ENCODE results near the gene ISG20.
"Not testable (repeated sequence)": the region's sequence is repeated elsewhere in the genome, so short reads cannot be mapped to it uniquely, and the experiment has no call there.

Gene ISG20

GRCh38 chr15:88623061-88623460 is 15.8 kb upstream of the ISG20 start:
- peak overlapping the region; percentile 83 to 92 for H3K4me3 Mint-ChIP-seq
- H3K9me3 Mint-ChIP-seq = no peaks in the 10 kb centered on the region
- H3K27me3 Mint-ChIP-seq = peaks cover 8 to 14% of the 10 kb centered on the region in 2 donors
- no peak for DNase-seq
- ATAC-seq (replicated peaks) = no peak
- peak overlapping the region; percentile 94 to 98 for H3K27ac Mint-ChIP-seq
- peaks cover 43 to 53% of the 10 kb centered on the region in 2 donors for H3K4me1 Mint-ChIP-seq (ENCODE audit: low read depth in 2 of 2)
- H3K36me3 Mint-ChIP-seq (ENCODE audit: insufficient read depth) = peaks cover 18% of the 10 kb centered on the region

- DNase-seq = no peak
- Mint-ChIP-seq H3K36me3 (ENCODE audit: insufficient read depth) (peaks cover 18% of the 10 kb centered on the region), H3K9me3 (no peaks in the 10 kb centered on the region), H3K4me3 (peak overlapping the region; percentile 75 to 83), H3K27me3 (peaks cover 7 to 12% of the 10 kb centered on the region in 2 donors), H3K27ac (peak overlapping the region; percentile 94 to 98), H3K4me1 (ENCODE audit: low read depth in 2 of 2) (peaks cover 49 to 57% of the 10 kb centered on the region in 2 donors)
- ATAC-seq (replicated peaks) = no peak
Observed at GRCh38 chr15:88623632-88624031, 15.2 kb upstream of the ISG20 start.

GRCh38 chr15:88624156-88624970 is 14.5 kb upstream of the ISG20 start:
- peak overlapping the region; percentile 94 to 98 for H3K27ac Mint-ChIP-seq
- peaks cover 57 to 63% of the 10 kb centered on the region in 2 donors for H3K4me1 Mint-ChIP-seq (ENCODE audit: low read depth in 2 of 2)
- peaks cover 7 to 9% of the 10 kb centered on the region in 2 donors for H3K27me3 Mint-ChIP-seq
- peak; percentile 46 for ATAC-seq (replicated peaks)
- no peaks in the 10 kb centered on the region for H3K9me3 Mint-ChIP-seq
- H3K4me3 Mint-ChIP-seq = peak overlapping the region; percentile 68 to 75
- H3K36me3 Mint-ChIP-seq (ENCODE audit: insufficient read depth) = peaks cover 18% of the 10 kb centered on the region
- DNase-seq = peak; percentile 54 to 72 (median 55)

GRCh38 chr15:88624971-88625490 is 13.8 kb upstream of the ISG20 start:
- ATAC-seq (replicated peaks) = no peak

GRCh38 chr15:88625943-88626741 is 12.7 kb upstream of the ISG20 start:
- Mint-ChIP-seq H3K9me3 (no peaks in the 10 kb centered on the region), H3K4me3 (no peak overlapping the region), H3K4me1 (ENCODE audit: low read depth in 2 of 2) (peaks cover 66 to 74% of the 10 kb centered on the region in 2 donors), H3K27me3 (no peaks in the 10 kb centered on the region), H3K36me3 (ENCODE audit: insufficient read depth) (peaks cover 23% of the 10 kb centered on the region), H3K27ac (peak overlapping the region; percentile 95 to 98)
- ATAC-seq (replicated peaks) (no peak), DNase-seq (no peak)

More at GRCh38 chr15:88624971-88625490, 13.8 kb upstream of the ISG20 start:
- Mint-ChIP-seq H3K27ac (peak overlapping the region; percentile 94 to 98), H3K9me3 (no peaks in the 10 kb centered on the region), H3K4me3 (peak overlapping the region; percentile 68 to 75), H3K27me3 (peaks cover under 1 to 3% of the 10 kb centered on the region in 2 donors), H3K36me3 (ENCODE audit: insufficient read depth) (peaks cover 21% of the 10 kb centered on the region), H3K4me1 (ENCODE audit: low read depth in 2 of 2) (peaks cover 63 to 70% of the 10 kb centered on the region in 2 donors)
- no peak for DNase-seq

GRCh38 chr15:88627463-88627862 is 11.4 kb upstream of the ISG20 start:
- no peaks in the 10 kb centered on the region for H3K9me3 Mint-ChIP-seq
- ATAC-seq (replicated peaks) = peak; percentile 87

GRCh38 chr15:88628018-88628654 is 10.7 kb upstream of the ISG20 start:
- Mint-ChIP-seq H3K36me3 (ENCODE audit: insufficient read depth) (peaks cover 18% of the 10 kb centered on the region), H3K4me3 (peak overlapping the region; percentile 35 to 51), H3K4me1 (ENCODE audit: low read depth in 2 of 2) (peaks cover 48 to 58% of the 10 kb centered on the region in 2 donors), H3K27me3 (no peaks in the 10 kb centered on the region), H3K9me3 (no peaks in the 10 kb centered on the region), H3K27ac (peak overlapping the region; percentile 88 to 95)
- DNase-seq = no peak
- ATAC-seq (replicated peaks) = no peak

More at GRCh38 chr15:88627463-88627862, 11.4 kb upstream of the ISG20 start:
- Mint-ChIP-seq H3K4me3 (peak overlapping the region; percentile 35 to 51), H3K4me1 (ENCODE audit: low read depth in 2 of 2) (peaks cover 55 to 64% of the 10 kb centered on the region in 2 donors), H3K36me3 (ENCODE audit: insufficient read depth) (peaks cover 18% of the 10 kb centered on the region), H3K27ac (peak overlapping the region; percentile 88 to 95), H3K27me3 (no peaks in the 10 kb centered on the region)
- peak; percentile 54 to 60 (median 56) for DNase-seq

- H3K36me3 Mint-ChIP-seq (ENCODE audit: insufficient read depth) = peaks cover 18% of the 10 kb centered on the region
- peaks cover 41 to 48% of the 10 kb centered on the region in 2 donors for H3K4me1 Mint-ChIP-seq (ENCODE audit: low read depth in 2 of 2)
Observed at GRCh38 chr15:88629071-88629470, 9.7 kb upstream of the ISG20 start.

GRCh38 chr15:88630141-88630721 is 8.6 kb upstream of the ISG20 start:
- ATAC-seq (replicated peaks) (no peak), DNase-seq (no peak)
- peak overlapping the region; percentile 58 to 71 for H3K4me3 Mint-ChIP-seq

More at GRCh38 chr15:88629071-88629470, 9.7 kb upstream of the ISG20 start:
- peak overlapping the region; percentile 58 to 71 for H3K4me3 Mint-ChIP-seq
- no peaks in the 10 kb centered on the region for H3K27me3 Mint-ChIP-seq
- no peaks in the 10 kb centered on the region for H3K9me3 Mint-ChIP-seq
- ATAC-seq (replicated peaks) (no peak), DNase-seq (no peak)
- H3K27ac Mint-ChIP-seq = peak overlapping the region; percentile 88 to 95

GRCh38 chr15:88630798-88631463 is 7.9 kb upstream of the ISG20 start:
- DNase-seq (no peak), ATAC-seq (replicated peaks) (no peak)
- H3K4me3 Mint-ChIP-seq = peak overlapping the region; percentile 58 to 71
- no peaks in the 10 kb centered on the region for H3K9me3 Mint-ChIP-seq
- H3K36me3 Mint-ChIP-seq (ENCODE audit: insufficient read depth) = peaks cover 18% of the 10 kb centered on the region
- peak overlapping the region; percentile 88 to 95 for H3K27ac Mint-ChIP-seq
- H3K27me3 Mint-ChIP-seq = no peaks in the 10 kb centered on the region
- peaks cover 46 to 52% of the 10 kb centered on the region in 2 donors for H3K4me1 Mint-ChIP-seq (ENCODE audit: low read depth in 2 of 2)

More at GRCh38 chr15:88630141-88630721, 8.6 kb upstream of the ISG20 start:
- Mint-ChIP-seq H3K4me1 (ENCODE audit: low read depth in 2 of 2) (peaks cover 44 to 46% of the 10 kb centered on the region in 2 donors), H3K27me3 (no peaks in the 10 kb centered on the region), H3K9me3 (no peaks in the 10 kb centered on the region), H3K36me3 (ENCODE audit: insufficient read depth) (peaks cover 15% of the 10 kb centered on the region), H3K27ac (peak overlapping the region; percentile 88 to 95)

- ATAC-seq (replicated peaks) = no peak
- H3K27me3 Mint-ChIP-seq = no peaks in the 10 kb centered on the region
- no peak for DNase-seq
- peak overlapping the region in 1 of 2 donors; percentile 4 for H3K4me3 Mint-ChIP-seq
- H3K27ac Mint-ChIP-seq = peak overlapping the region; percentile 95 to 99
- peaks cover 24% of the 10 kb centered on the region for H3K36me3 Mint-ChIP-seq (ENCODE audit: insufficient read depth)
- no peaks in the 10 kb centered on the region for H3K9me3 Mint-ChIP-seq
- H3K4me1 Mint-ChIP-seq (ENCODE audit: low read depth in 2 of 2) = peaks cover 51 to 54% of the 10 kb centered on the region in 2 donors
Observed at GRCh38 chr15:88631464-88632028, 7.3 kb upstream of the ISG20 start.

- Mint-ChIP-seq H3K36me3 (ENCODE audit: insufficient read depth) (peaks cover 27% of the 10 kb centered on the region), H3K27ac (peak overlapping the region; percentile 71 to 99), H3K4me1 (ENCODE audit: low read depth in 2 of 2) (peaks cover 56 to 59% of the 10 kb centered on the region in 2 donors)
- H3K4me3 Mint-ChIP-seq; ATAC-seq (replicated peaks); H3K27me3 Mint-ChIP-seq; H3K9me3 Mint-ChIP-seq; DNase-seq: not testable (repeated sequence)
Observed at GRCh38 chr15:88632797-88633196, 6.0 kb upstream of the ISG20 start.

All from effector memory CD8-positive, alpha-beta T cell (primary cell).